WTC11 (cell line): Measurements from ENCODE around the gene U2AF1L4. TPM values are rescaled to one million over a fixed set of nuclear protein-coding genes. Genes with fewer than 3 reads are reported as not detected.

Source experiments
- ATAC-seq: fragments of 200-7000 bp; cut with Tn5 transposase; 2 replicates; pipeline ENCODE4 v1.10.0; 2021; ENCODE audit warnings: mild to moderate bottlenecking, moderate library complexity
- CTCF ChIA-PET: fragments of 300-600 bp; sonication (Branson Sonifier 250); formaldehyde crosslinking; loops from one replicate; lab custom pipeline; 2021; ENCODE audit warnings: antibody characterized with exemption; lab: Charles Lee
- POLR2A ChIA-PET: fragments of 350-600 bp; sonication (Branson Sonifier 250); formaldehyde crosslinking; loops from one replicate; lab custom pipeline; 2021; ENCODE audit warnings: antibody characterized with exemption; lab: Charles Lee
- DNase-seq: peaks from one replicate; pipeline ENCODE4 v3.0.0; 2021; ENCODE audit warnings: low spot score
- H3K27ac Mint-ChIP-seq: 2 replicates; pipeline ENCODE4 v1.8.0; 2021; ENCODE audit warnings: mixed read lengths
- H3K27me3 Mint-ChIP-seq: 2 replicates; pipeline ENCODE4 v1.8.0; 2021; ENCODE audit warnings: low read depth, mild to moderate bottlenecking, moderate library complexity, mixed read lengths
- H3K36me3 Mint-ChIP-seq: 2 replicates; pipeline ENCODE4 v1.8.0; 2021; ENCODE audit warnings: mixed read lengths
- H3K4me1 Mint-ChIP-seq: 2 replicates; pipeline ENCODE4 v1.8.0; 2022; ENCODE audit warnings: mixed read lengths
- H3K4me3 Mint-ChIP-seq: 2 replicates; pipeline ENCODE4 v1.8.0; 2021; ENCODE audit warnings: mild to moderate bottlenecking, moderate library complexity, mixed read lengths
- H3K9me3 Mint-ChIP-seq: 2 replicates; pipeline ENCODE4 v1.8.0; 2021; ENCODE audit warnings: mixed read lengths
- KAT7 ChIP-seq: sonication (generic); formaldehyde crosslinking; IDR thresholded peaks from 2 replicates; pipeline ENCODE4 v1.8.1; 2023; ENCODE audit warnings: missing genetic modification reagents, mild to moderate bottlenecking, borderline replicate concordance
- NR1H2 ChIP-seq: sonication (generic); formaldehyde crosslinking; IDR thresholded peaks from 2 replicates; pipeline ENCODE4 v1.9.0; 2021; ENCODE audit warnings: mild to moderate bottlenecking, moderate library complexity, missing genetic modification reagents
- PRRX2 ChIP-seq: fragments of 250-450 bp; sonication (Bioruptor Pico); IDR thresholded peaks from 2 replicates; pipeline ENCODE4 v1.8.0; 2021; ENCODE audit warnings: mild to moderate bottlenecking
- RELA ChIP-seq: sonication (generic); formaldehyde crosslinking; IDR thresholded peaks from 2 replicates; pipeline ENCODE4 v1.8.1; 2022; ENCODE audit warnings: missing genetic modification reagents, mild to moderate bottlenecking, borderline replicate concordance
- RORB ChIP-seq: fragments of 250-450 bp; sonication (Bioruptor Pico); IDR thresholded peaks from 2 replicates; pipeline ENCODE4 v1.9.0; 2021; ENCODE audit warnings: mild to moderate bottlenecking
- SOX15 ChIP-seq: fragments of 250-450 bp; sonication (Bioruptor Pico); IDR thresholded peaks from 2 replicates; pipeline ENCODE4 v1.9.0; 2021; ENCODE audit warnings: mild to moderate bottlenecking
- SP1 ChIP-seq: sonication (generic); formaldehyde crosslinking; conservative IDR thresholded peaks from 2 replicates; pipeline ENCODE4 v1.8.1; 2022; ENCODE audit warnings: missing genetic modification reagents
- ZBTB21 ChIP-seq: sonication (generic); formaldehyde crosslinking; IDR thresholded peaks from 2 replicates; pipeline ENCODE4 v1.8.1; 2023; ENCODE audit warnings: mild to moderate bottlenecking, missing genetic modification reagents, borderline replicate concordance
- ZNF219 ChIP-seq: sonication (generic); formaldehyde crosslinking; IDR thresholded peaks from 2 replicates; pipeline ENCODE4 v1.8.0; 2023; ENCODE audit warnings: missing genetic modification reagents, mild to moderate bottlenecking, borderline replicate concordance
- ZNF232 ChIP-seq: sonication (generic); formaldehyde crosslinking; IDR thresholded peaks from 2 replicates; pipeline ENCODE4 v1.8.0; 2022; ENCODE audit warnings: mild to moderate bottlenecking, missing genetic modification reagents
- ZNF263 ChIP-seq: sonication (generic); formaldehyde crosslinking; IDR thresholded peaks from 2 replicates; pipeline ENCODE4 v1.8.1; 2022; ENCODE audit warnings: low read depth, mild to moderate bottlenecking, moderate library complexity, missing genetic modification reagents
- ZNF396 ChIP-seq: fragments of 250-450 bp; sonication (Bioruptor Pico); IDR thresholded peaks from 2 replicates; pipeline ENCODE4 v1.8.0; 2021; ENCODE audit warnings: mild to moderate bottlenecking, moderate library complexity, borderline replicate concordance
- ZNF423 ChIP-seq: fragments of 250-450 bp; sonication (Bioruptor Pico); IDR thresholded peaks from 2 replicates; pipeline ENCODE4 v2.1.2; 2022; ENCODE audit warnings: mild to moderate bottlenecking, moderate library complexity
- ZNF671 ChIP-seq: fragments of 250-450 bp; sonication (Bioruptor Pico); IDR thresholded peaks from 2 replicates; pipeline ENCODE4 v1.8.0; 2021; ENCODE audit warnings: mild to moderate bottlenecking
- total RNA-seq: library from RNA; stranded (reverse); gene quantifications from 3 replicates; pipeline ENCODE4 v1.2.3, GENCODE V29; 2021
- TF ChIP-seq, protein P1 (sequence below): sonication (generic); formaldehyde crosslinking; IDR thresholded peaks from 2 replicates; pipeline ENCODE4 v1.8.0; 2022; ENCODE audit warnings: missing genetic modification reagents
- TF ChIP-seq, protein P2 (sequence below): sonication (generic); formaldehyde crosslinking; IDR thresholded peaks from 2 replicates; pipeline ENCODE4 v1.8.0; 2022; ENCODE audit warnings: mild to moderate bottlenecking, missing genetic modification reagents
- TF ChIP-seq, protein P3 (sequence below): sonication (generic); formaldehyde crosslinking; IDR thresholded peaks from 2 replicates; pipeline ENCODE4 v1.8.1; 2023; ENCODE audit warnings: mild to moderate bottlenecking, missing genetic modification reagents, moderate library complexity
- TF ChIP-seq, protein P4 (sequence below): fragments of 250-450 bp; sonication (Bioruptor Pico); IDR thresholded peaks from 2 replicates; pipeline ENCODE4 v1.9.0; 2021; ENCODE audit warnings: mild to moderate bottlenecking, borderline replicate concordance

U2AF1L4 gene
- total RNA-seq, 1 experiment from 2014 or later, result 20.9 TPM

DNA sequence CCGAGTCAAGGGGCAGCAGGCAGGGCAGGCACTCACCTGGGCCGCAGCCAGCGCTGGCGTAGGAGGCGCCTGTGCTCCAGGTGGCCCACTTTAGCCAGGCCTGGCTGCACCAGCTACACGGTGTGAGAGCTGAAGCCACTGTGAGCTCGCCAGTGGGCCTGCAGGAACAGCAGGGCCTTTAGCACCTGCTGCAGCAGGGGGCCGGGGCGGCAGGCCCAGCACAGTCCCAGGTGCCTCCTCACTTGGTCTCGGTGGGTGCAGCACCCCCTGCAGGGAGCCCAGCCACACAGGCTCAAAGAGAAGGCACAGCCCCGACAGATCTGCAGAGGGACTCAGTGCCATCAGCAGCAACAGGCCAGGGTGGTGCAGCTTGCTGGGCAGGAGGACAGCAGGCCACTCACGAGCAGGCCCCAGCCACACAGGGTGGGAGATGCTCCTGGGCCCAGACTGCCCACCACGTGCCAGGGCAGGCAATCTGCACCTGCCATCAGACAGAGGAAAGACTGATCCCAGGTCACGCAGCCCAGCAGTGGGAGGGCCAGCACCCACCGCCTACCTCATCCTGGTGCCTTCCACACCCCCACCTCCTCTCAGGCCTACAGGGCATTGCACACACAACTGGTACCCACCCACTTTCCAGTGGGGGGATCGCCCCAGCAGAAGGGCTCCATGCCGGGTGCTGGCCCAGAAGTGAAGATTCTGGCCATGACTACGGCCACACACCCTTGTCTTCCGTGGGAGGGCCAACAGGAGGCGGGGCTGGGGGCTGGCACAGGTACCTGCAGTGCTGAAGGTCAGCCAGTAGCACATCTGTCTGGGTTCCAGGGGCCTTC, 46.0 kb upstream of the U2AF1L4 start:
- H3K36me3 Mint-ChIP-seq, result no peaks in the 10 kb centered on the region
- POLR2A ChIA-PET, result interaction anchor here (1.0 kb wide), 1 partner anchor 43 kb away, joined by 3 read pairs; the partner anchor contains the start of gene LIN37
- TF ChIP-seq NR1H2, result no peak
- TF ChIP-seq, protein P1, sequence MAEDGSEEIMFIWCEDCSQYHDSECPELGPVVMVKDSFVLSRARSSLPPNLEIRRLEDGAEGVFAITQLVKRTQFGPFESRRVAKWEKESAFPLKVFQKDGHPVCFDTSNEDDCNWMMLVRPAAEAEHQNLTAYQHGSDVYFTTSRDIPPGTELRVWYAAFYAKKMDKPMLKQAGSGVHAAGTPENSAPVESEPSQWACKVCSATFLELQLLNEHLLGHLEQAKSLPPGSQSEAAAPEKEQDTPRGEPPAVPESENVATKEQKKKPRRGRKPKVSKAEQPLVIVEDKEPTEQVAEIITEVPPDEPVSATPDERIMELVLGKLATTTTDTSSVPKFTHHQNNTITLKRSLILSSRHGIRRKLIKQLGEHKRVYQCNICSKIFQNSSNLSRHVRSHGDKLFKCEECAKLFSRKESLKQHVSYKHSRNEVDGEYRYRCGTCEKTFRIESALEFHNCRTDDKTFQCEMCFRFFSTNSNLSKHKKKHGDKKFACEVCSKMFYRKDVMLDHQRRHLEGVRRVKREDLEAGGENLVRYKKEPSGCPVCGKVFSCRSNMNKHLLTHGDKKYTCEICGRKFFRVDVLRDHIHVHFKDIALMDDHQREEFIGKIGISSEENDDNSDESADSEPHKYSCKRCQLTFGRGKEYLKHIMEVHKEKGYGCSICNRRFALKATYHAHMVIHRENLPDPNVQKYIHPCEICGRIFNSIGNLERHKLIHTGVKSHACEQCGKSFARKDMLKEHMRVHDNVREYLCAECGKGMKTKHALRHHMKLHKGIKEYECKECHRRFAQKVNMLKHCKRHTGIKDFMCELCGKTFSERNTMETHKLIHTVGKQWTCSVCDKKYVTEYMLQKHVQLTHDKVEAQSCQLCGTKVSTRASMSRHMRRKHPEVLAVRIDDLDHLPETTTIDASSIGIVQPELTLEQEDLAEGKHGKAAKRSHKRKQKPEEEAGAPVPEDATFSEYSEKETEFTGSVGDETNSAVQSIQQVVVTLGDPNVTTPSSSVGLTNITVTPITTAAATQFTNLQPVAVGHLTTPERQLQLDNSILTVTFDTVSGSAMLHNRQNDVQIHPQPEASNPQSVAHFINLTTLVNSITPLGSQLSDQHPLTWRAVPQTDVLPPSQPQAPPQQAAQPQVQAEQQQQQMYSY (CRISPR knock-in tag), result no peak
- no peak for TF ChIP-seq ZNF219
- no peak for TF ChIP-seq ZNF423 (CRISPR knock-in tag)
- TF ChIP-seq, protein P2, sequence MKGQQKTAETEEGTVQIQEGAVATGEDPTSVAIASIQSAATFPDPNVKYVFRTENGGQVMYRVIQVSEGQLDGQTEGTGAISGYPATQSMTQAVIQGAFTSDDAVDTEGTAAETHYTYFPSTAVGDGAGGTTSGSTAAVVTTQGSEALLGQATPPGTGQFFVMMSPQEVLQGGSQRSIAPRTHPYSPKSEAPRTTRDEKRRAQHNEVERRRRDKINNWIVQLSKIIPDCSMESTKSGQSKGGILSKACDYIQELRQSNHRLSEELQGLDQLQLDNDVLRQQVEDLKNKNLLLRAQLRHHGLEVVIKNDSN, result no peak
- TF ChIP-seq, protein P3, sequence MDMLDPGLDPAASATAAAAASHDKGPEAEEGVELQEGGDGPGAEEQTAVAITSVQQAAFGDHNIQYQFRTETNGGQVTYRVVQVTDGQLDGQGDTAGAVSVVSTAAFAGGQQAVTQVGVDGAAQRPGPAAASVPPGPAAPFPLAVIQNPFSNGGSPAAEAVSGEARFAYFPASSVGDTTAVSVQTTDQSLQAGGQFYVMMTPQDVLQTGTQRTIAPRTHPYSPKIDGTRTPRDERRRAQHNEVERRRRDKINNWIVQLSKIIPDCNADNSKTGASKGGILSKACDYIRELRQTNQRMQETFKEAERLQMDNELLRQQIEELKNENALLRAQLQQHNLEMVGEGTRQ (CRISPR knock-in tag), result no peak
- TF ChIP-seq SP1, result no peak
- no peak for TF ChIP-seq KAT7
- TF ChIP-seq ZNF232 (CRISPR knock-in tag), result no peak
- TF ChIP-seq RORB (CRISPR knock-in tag), result no peak
- no peak for TF ChIP-seq RELA (CRISPR knock-in tag)
- TF ChIP-seq ZNF671 (CRISPR knock-in tag), result no peak
- TF ChIP-seq, protein P4, sequence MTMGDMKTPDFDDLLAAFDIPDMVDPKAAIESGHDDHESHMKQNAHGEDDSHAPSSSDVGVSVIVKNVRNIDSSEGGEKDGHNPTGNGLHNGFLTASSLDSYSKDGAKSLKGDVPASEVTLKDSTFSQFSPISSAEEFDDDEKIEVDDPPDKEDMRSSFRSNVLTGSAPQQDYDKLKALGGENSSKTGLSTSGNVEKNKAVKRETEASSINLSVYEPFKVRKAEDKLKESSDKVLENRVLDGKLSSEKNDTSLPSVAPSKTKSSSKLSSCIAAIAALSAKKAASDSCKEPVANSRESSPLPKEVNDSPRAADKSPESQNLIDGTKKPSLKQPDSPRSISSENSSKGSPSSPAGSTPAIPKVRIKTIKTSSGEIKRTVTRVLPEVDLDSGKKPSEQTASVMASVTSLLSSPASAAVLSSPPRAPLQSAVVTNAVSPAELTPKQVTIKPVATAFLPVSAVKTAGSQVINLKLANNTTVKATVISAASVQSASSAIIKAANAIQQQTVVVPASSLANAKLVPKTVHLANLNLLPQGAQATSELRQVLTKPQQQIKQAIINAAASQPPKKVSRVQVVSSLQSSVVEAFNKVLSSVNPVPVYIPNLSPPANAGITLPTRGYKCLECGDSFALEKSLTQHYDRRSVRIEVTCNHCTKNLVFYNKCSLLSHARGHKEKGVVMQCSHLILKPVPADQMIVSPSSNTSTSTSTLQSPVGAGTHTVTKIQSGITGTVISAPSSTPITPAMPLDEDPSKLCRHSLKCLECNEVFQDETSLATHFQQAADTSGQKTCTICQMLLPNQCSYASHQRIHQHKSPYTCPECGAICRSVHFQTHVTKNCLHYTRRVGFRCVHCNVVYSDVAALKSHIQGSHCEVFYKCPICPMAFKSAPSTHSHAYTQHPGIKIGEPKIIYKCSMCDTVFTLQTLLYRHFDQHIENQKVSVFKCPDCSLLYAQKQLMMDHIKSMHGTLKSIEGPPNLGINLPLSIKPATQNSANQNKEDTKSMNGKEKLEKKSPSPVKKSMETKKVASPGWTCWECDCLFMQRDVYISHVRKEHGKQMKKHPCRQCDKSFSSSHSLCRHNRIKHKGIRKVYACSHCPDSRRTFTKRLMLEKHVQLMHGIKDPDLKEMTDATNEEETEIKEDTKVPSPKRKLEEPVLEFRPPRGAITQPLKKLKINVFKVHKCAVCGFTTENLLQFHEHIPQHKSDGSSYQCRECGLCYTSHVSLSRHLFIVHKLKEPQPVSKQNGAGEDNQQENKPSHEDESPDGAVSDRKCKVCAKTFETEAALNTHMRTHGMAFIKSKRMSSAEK, result no peak
- no peak for TF ChIP-seq ZNF396 (CRISPR knock-in tag)
- no peak for TF ChIP-seq ZBTB21
- no peak for TF ChIP-seq SOX15
- TF ChIP-seq ZNF263 (CRISPR knock-in tag), result no peak
- no peak for TF ChIP-seq PRRX2
- TF ChIP-seq, all 79 proteins: peak for 0
- ATAC-seq (peak; percentile 49), DNase-seq (no peak)
- no peak overlapping the region for H3K4me3 Mint-ChIP-seq
- H3K27me3 Mint-ChIP-seq, result peaks cover 15% of the 10 kb centered on the region
- H3K4me1 Mint-ChIP-seq, result peaks cover under 1% of the 10 kb centered on the region; the same call in 1 of the 2 replicates
- CTCF ChIA-PET, result interaction anchor here (1.5 to 2.1 kb wide), 2 partner anchors 29 to 38 kb away, joined by 3 to 4 read pairs; no protein-coding TSS in a partner anchor
- H3K9me3 Mint-ChIP-seq, result no peaks in the 10 kb centered on the region
- H3K27ac Mint-ChIP-seq, result no peak overlapping the region
